ENCODE measurements around the gene MYH16.

DNA sequence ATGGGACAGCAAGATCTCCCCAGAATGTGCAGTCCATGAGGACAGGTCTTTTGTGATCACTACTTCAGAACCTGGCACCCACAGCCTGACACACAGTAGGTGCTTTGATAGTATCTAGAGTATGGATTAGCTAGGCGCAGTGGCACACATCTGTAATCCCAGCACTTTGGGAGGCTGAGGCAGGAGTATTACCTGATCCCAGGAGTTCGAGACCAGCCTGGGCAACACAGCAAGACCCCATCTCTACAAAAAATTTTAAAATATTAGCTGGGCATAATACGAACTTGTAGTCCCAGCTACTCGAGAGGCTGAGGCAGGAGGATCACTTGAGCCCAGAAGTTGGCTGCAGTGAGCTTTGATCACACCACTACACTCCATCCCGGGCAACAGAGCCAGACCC, 79.6 kb downstream of the MYH16 start:
- no peak for TF ChIP-seq CTCF (conservative IDR thresholded peaks at IDR 0.05 in 1 of 2, IDR thresholded peaks at IDR 0.05 in 1 of 2; ENCODE audit: low read depth in 1 of 2, low read length in 2 of 2)
- TF ChIP-seq EZH2 (IDR thresholded peaks at IDR 0.05; ENCODE audit: low read length, missing control alignments), result no peak

All from fibroblast of lung (primary cell).